ENCODE data around the gene EXOC5.

Gene EXOC5, protein sequence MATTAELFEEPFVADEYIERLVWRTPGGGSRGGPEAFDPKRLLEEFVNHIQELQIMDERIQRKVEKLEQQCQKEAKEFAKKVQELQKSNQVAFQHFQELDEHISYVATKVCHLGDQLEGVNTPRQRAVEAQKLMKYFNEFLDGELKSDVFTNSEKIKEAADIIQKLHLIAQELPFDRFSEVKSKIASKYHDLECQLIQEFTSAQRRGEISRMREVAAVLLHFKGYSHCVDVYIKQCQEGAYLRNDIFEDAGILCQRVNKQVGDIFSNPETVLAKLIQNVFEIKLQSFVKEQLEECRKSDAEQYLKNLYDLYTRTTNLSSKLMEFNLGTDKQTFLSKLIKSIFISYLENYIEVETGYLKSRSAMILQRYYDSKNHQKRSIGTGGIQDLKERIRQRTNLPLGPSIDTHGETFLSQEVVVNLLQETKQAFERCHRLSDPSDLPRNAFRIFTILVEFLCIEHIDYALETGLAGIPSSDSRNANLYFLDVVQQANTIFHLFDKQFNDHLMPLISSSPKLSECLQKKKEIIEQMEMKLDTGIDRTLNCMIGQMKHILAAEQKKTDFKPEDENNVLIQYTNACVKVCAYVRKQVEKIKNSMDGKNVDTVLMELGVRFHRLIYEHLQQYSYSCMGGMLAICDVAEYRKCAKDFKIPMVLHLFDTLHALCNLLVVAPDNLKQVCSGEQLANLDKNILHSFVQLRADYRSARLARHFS

DNA sequence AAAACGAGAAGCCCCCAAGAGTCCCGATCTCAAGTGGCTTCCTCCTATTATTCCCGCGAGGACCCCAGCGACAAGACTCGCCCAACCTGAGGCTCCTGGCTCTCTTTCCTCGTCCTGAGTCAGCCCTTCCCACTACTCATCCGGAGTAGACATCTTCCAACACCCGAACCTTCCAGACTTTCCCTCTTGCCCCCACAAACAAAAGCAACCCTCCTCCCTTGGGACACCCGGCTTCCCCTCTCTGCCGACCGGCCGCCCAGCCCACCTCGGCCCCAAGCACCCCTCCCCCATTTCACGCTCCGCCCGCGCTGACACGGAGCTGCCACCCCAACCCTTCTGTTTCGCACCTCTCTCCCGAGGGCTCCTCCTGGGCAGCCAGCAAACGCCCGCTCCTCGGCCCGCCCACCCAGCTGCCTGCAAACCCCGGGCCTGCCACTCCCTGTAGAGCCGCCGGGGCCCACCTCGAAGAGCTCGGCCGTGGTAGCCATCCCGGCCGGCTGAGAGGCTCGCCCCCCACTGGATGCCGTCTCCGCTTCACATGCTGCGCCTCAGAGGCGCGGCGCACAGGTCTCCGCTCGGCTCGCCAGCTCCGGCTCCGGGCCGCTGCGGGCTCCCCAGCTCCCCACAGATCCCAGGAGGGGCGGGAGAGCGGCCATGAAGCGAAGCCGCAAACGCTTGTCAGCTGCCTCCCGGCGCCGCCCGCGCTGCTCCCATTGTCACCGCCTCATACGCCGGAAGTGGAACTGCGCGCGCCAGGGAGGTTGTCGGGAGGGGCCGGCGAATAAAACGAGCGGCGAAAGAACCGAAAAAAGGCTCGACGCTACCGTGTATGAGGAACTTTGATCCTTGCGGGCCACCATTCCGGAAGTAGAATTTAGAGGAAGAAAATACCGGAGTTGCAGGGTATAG lies at the start of gene EXOC5, which contains the start of gene AP5M1:
Gene EXOC5, minus strand, starts transcription at position 745 of the 909 bp plus-strand sequence. Its CDS starts 257 bp downstream, at position 488.
Gene AP5M1, plus strand, starts transcription at position 811 of the 909 bp plus-strand sequence. CDS start 344 bp downstream, outside the sequence.
- DNase-seq (ENCODE audit: low spot score in 2 of 2) (peak; percentile 75 to 94), ATAC-seq (peak; percentile 93)
- peak within 1 kb of the TSS; percentile 98 for H3K4me3 Mint-ChIP-seq
- peaks cover 49% of the 10 kb centered on the region for H3K4me1 Mint-ChIP-seq
- peaks cover 18% of the 10 kb centered on the region for H3K36me3 Mint-ChIP-seq
- H3K9me3 Mint-ChIP-seq, result no peaks in the 10 kb centered on the region
- peak within 1 kb of the TSS; percentile 99 for H3K27ac Mint-ChIP-seq

DNA sequence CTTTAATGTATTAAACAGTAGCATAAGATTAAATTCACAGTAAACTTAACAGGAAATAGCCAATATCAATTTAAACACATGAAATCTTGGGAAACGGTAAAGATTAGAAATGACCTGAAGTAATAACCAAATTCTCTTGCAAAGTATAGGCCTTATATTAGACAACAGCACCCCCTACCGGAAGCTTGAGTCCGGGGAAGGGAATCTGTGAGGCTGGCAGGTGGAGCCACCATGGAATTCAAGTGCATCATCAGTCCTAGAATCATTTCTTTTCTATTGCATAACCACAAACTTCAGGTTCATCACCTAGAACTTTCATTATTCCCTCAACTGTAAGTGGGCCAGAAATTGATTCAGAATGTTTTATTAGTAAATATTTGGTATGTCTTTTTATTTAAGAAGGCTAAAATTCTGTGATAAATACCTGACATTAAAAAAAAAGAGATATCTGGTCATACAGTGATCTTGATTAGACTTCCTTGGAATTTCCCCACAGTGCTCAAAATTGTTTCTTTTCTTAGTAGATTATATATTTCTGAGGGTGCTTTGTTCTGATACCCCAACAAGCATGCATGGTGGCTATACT lies 48.6 kb upstream of the EXOC5 start:
- Mint-ChIP-seq H3K4me1 (peaks cover 6% of the 10 kb centered on the region), H3K27ac (no peak overlapping the region), H3K9me3 (no peaks in the 10 kb centered on the region), H3K4me3 (no peak overlapping the region), H3K36me3 (no peaks in the 10 kb centered on the region)
- ATAC-seq, result peak; percentile 64
- DNase-seq (ENCODE audit: low spot score in 2 of 2), result peak; percentile 62 to 76

DNA sequence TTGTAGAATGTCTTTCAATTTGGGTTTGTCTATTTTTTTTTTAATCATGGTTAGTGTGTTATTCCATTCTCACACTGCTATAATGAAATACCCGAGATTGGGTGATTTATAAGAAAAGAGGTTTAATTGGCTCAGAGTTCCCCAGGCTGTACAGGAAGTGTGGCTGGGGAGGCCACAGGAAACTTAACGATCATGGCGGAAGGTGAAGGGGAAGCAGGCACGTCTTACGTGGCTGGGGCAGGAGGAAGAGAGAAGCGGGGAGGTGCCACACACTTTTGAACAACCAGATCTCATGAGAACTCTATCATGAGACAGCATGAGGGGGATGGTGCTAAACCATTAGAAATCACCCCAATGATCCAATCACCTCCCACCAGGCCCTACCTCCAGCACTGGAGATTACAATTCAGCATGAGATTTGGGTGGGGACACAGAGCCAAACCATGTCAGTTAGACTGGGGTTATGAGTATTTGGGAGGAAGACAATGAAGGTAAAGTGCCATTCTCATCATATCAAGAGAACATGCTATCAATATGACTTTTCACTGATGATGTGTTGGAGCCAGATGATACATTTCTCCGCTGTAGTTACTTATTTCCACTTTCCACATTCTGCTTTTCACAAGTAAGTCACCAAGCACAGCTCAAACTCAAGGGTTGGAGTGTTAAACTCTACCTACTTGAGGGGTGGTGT lies 45.8 kb upstream of the EXOC5 start:
- H3K27ac Mint-ChIP-seq, result no peak overlapping the region
- no peak for DNase-seq (ENCODE audit: low spot score in 2 of 2)

DNA sequence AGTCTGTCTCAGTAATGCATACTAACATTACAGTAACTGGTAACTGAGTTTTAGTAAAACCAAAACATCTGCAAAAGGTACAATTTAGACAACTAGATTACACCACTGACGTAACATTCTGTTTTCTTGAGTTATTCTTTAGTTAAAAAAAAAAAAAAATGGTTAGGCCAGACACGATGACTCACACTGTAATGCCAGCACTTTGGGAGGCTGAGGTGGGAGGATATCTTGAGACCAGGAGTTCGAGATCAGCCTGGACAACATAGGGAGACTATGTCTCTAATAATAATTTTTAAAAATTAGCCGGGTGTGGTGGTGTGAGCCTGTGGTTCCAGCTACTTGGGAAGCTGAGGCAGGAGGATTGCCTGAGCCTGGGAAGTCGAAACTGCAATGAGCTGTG lies 34.2 kb upstream of the EXOC5 start:
- H3K9me3 Mint-ChIP-seq, result no peaks in the 10 kb centered on the region
- no peaks in the 10 kb centered on the region for H3K4me1 Mint-ChIP-seq
- DNase-seq (ENCODE audit: low spot score in 2 of 2) (no peak), ATAC-seq (no peak)
- H3K4me3 Mint-ChIP-seq, result no peak overlapping the region
- H3K36me3 Mint-ChIP-seq, result no peaks in the 10 kb centered on the region
- H3K27ac Mint-ChIP-seq, result no peak overlapping the region

More for the DNA sequence above, 45.8 kb upstream of the EXOC5 start:
- ATAC-seq, result peak; percentile 72
- Mint-ChIP-seq H3K4me1 (peaks cover 6% of the 10 kb centered on the region), H3K36me3 (no peaks in the 10 kb centered on the region), H3K9me3 (no peaks in the 10 kb centered on the region), H3K4me3 (no peak overlapping the region)

DNA sequence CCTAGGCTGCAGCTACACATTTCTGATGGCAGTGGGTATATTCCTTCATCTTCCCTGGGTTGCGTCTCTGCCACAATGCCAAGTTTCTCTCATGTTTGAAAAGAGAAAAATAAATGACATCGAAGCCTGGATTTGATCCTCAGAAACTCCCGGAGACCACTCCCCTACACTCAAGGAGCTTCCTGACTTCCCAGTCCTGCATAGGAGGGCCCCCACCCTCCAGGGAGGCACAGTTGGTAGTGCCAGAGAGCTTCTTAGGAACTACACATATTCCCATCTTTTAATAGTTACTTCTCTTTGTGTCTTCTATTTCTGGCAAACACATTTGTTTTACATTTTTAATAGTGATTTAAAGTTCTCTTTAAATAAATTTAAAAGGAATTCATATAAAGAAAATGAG lies 30.8 kb upstream of the EXOC5 start:
- Mint-ChIP-seq H3K9me3 (no peaks in the 10 kb centered on the region), H3K27ac (no peak overlapping the region), H3K4me3 (no peak overlapping the region), H3K36me3 (peaks cover 5% of the 10 kb centered on the region), H3K4me1 (no peaks in the 10 kb centered on the region)
- DNase-seq (ENCODE audit: low spot score in 2 of 2), result no peak
- ATAC-seq, result no peak

DNA sequence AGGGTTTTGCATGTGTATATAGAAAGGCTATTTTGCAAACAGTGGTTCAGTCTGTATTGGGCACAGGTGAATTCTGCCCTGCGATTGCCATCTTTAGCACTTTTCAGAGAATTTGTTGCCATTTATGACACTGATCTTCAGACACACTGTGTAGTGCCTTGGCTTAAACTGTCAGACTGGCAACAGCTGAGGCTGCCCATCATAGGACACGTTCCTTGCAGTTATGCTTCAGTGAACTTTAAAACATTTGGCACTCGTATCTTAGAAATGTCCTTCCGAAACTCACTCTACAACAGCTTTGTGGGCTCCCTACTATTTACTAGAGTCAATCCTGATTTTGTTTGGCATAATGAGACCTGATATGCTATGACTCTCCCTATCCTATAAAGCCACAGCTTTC lies 29.1 kb upstream of the EXOC5 start:
- no peaks in the 10 kb centered on the region for H3K4me1 Mint-ChIP-seq
- no peak overlapping the region for H3K4me3 Mint-ChIP-seq
- peaks cover 5% of the 10 kb centered on the region for H3K36me3 Mint-ChIP-seq
- H3K9me3 Mint-ChIP-seq, result no peaks in the 10 kb centered on the region
- H3K27ac Mint-ChIP-seq, result no peak overlapping the region
- ATAC-seq (no peak), DNase-seq (ENCODE audit: low spot score in 2 of 2) (no peak)

DNA sequence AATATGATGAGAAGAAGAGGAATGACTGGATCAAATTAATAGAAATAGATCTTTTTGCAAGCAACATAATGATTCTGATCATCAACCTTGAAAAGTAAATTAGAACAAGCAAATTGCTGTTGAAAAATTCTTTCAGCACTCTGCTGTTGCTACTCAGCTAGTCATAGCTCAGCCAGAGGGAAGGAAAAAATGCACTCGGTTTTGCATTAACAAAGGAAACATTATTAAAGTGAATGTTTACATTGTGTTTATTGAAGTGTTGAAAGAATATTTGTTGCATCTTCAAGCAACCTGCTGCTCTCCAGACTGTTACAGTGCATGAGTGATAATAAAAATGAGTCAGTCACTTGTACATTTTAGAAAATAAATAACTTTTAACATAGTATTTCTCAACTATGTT lies 26.5 kb upstream of the EXOC5 start:
- H3K4me1 Mint-ChIP-seq, result no peaks in the 10 kb centered on the region
- no peaks in the 10 kb centered on the region for H3K9me3 Mint-ChIP-seq
- DNase-seq (ENCODE audit: low spot score in 2 of 2) (no peak), ATAC-seq (no peak)
- H3K4me3 Mint-ChIP-seq, result no peak overlapping the region
- H3K36me3 Mint-ChIP-seq, result peaks cover 17% of the 10 kb centered on the region
- no peak overlapping the region for H3K27ac Mint-ChIP-seq

DNA sequence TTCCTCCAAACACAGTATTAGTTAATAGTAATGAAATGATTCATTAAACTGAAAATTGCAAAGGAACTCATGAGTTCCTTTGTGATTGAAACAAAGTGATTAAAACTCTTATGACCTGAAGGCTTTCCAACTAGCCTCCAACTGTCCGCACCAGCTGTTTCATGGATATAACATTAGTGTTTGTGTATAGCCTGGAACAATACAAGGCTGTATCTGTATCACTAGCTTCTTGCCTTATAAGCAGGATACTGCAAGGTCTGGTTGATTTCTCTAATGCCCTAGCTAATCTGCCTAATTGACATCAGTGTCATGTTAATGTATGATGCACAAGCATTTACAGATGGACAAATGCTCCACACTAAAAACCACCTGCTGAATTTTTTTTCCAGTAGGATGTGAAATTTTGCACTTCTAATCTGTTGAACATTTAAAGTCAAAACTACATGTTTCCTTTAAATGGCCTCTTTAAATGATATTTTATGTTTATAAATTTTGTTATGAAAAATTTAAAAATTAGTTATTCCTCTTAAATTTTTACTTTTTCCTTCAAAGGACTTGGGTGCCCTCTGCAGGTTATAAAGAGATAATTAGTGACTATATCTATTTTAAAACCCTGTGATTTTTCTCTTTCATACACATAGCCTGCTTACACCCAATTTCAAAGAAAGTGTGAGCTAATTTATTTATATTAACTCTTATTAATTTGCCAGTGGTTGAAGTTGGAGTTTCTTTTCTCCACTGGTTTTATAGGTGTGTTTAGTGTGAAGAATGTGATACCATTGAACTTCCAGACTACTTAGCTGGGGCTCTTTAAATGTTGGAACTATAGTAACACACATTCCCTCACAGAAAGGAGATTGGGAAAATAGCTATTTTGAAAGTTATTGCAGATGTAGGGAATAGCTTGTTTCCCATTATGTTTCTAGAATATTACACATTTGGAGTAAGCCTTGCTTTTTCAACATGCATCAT lies 25.4 kb upstream of the EXOC5 start:
- ATAC-seq (no peak), DNase-seq (ENCODE audit: low spot score in 2 of 2) (no peak)
- H3K36me3 Mint-ChIP-seq, result peaks cover 28% of the 10 kb centered on the region
- no peaks in the 10 kb centered on the region for H3K4me1 Mint-ChIP-seq
- no peak overlapping the region for H3K27ac Mint-ChIP-seq
- H3K4me3 Mint-ChIP-seq, result no peak overlapping the region
- no peaks in the 10 kb centered on the region for H3K9me3 Mint-ChIP-seq

DNA sequence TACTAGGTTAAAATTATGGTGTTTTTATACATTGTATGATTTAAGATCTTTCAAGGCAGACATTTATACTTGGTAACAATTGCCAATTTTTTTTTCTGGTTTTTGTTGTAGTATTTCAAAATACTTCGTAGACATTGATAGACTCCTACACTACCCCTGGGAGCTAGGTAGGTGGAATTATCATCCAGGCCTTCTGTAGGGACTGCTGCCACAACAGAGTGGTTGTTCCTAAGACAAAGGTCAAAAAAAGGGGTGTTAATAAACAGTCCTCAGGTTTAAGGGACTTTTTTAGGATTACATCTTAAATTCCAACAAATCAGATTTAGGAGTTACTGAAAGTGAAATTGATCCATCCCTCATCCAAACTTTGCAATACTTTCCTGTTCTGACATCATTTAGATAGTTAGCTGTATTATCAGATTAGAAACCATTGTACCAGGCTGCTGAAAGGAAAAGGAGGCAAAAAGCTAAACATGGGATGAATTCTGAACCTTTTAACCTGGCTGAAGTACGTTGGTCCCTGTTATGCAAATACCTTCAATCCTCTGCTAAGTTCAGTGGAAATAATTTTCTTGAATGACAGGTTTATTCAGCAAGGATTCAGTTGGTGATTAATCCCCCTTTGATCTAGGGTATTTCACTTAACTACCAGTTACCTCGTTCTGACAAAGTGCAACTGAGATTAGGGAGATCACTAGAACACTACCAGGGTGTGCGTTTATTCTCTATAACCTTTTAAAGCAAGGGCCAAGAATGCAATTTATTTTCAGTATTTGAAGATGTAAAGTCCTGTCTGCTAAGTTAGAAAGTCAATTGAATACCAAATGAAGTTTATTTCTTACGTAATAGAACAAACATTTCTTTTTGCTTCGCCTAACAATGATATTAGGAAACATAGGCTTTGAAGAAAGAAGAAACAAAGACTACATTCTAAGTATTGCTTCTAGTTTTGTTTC lies 23.3 kb upstream of the EXOC5 start:
- no peak overlapping the region for H3K4me3 Mint-ChIP-seq
- H3K27ac Mint-ChIP-seq, result no peak overlapping the region
- H3K4me1 Mint-ChIP-seq, result no peaks in the 10 kb centered on the region
- no peak for ATAC-seq
- no peak for DNase-seq (ENCODE audit: low spot score in 2 of 2)
- H3K36me3 Mint-ChIP-seq, result peaks cover 45% of the 10 kb centered on the region
- H3K9me3 Mint-ChIP-seq, result no peaks in the 10 kb centered on the region

DNA sequence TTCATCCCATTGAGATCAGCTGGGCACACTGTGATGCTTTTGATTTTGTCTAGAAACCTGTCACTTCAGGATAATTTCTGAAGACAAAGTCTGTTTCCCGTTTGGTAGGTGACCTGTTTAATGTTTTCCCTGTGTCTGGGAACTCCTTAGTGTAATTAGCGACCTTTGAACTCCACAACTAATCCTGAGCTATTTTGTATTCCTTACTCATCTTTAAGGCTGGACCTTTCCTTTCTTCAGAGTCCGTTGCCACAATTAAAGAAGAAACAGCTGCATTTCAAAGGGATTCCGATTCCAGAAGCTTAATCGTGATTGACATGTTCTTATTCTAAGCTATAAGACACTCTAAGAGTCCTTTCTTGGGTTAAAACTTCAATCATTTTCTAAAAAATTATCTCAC lies 22.0 kb upstream of the EXOC5 start:
- H3K36me3 Mint-ChIP-seq, result peaks cover 57% of the 10 kb centered on the region
- no peak overlapping the region for H3K27ac Mint-ChIP-seq
- DNase-seq (ENCODE audit: low spot score in 2 of 2), result no peak
- no peak for ATAC-seq
- no peak overlapping the region for H3K4me3 Mint-ChIP-seq
- no peaks in the 10 kb centered on the region for H3K4me1 Mint-ChIP-seq
- no peaks in the 10 kb centered on the region for H3K9me3 Mint-ChIP-seq

DNA sequence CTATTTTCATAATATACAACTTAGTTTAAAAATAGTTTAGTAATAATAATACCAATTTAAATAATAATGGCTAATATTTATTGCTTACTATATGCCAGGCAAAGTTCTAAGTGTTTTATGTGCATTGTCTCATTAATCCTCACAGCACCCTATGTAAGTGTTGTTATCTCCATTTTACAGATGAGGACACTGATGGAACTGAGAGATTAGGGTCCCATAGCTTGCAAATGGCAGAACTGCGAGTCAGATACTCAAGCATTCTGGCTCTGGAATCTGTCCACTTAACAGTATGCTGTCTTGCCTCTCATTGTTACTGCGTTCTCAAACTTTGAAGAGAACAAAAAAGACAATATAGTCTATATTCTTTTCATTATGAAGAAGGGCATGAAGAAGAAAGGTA lies 19.0 kb upstream of the EXOC5 start:
- DNase-seq (ENCODE audit: low spot score in 2 of 2), result no peak
- Mint-ChIP-seq H3K36me3 (peaks cover 82% of the 10 kb centered on the region), H3K4me3 (no peak overlapping the region), H3K27ac (no peak overlapping the region), H3K4me1 (no peaks in the 10 kb centered on the region), H3K9me3 (no peaks in the 10 kb centered on the region)
- ATAC-seq, result no peak

DNA sequence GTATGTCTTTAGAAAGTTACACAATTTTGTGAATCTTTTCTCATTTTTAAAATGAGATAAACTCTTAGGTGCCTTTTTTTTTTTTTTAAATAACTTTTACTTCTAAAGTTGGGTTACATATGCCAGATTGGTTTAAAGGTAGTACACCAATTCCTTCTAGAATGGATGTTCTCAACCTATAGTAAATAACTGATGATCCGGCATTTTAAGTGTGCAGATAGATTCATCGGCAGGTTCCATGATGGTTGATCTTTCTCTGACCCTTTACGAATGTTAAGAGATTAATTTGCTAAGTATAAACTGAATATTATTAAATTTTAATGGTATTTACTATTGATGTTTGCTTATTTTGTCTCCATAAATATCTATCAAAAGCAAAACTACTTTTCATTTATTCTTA lies 8.4 kb upstream of the EXOC5 start:
- Mint-ChIP-seq H3K9me3 (no peaks in the 10 kb centered on the region), H3K36me3 (peaks cover 57% of the 10 kb centered on the region), H3K4me3 (no peak overlapping the region), H3K4me1 (peaks cover 5% of the 10 kb centered on the region), H3K27ac (no peak overlapping the region)
- DNase-seq (ENCODE audit: low spot score in 2 of 2) (no peak), ATAC-seq (no peak)
